ENCODE measurements around the gene ADGRA1.

DNA sequence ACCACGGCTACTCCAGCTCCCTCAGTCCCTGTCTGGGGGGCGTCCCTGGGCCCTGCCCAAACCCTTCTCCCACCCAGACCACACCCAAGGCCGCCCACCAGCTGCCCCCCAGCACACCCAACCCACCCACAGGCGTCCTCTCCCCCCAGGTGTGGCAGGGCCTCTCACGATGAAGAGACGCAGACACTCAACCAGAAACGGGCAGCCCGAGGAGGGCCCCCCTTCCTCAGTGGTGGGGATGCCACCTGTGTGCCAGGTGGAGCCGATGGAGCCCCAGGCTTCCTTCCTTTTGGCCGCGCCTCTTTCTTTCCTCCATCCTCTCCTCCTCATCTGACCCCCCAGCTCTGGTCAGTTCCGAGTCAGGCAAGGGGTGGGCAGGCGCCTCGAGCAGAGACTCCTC is 28.7 kb downstream of the ADGRA1 start:
- TF ChIP-seq CTCF (IDR thresholded peaks at IDR 0.05) (no peak), POLR2A (IDR thresholded peaks at IDR 0.05) (no peak), POLR2AphosphoS5 (IDR thresholded peaks at IDR 0.05) (no peak)

All from sigmoid colon (tissue), 4 donors.